ENCODE measurements around the gene AP1B1.

GRCh38 chr22:29375398-29376076 is 12.8 kb downstream of the AP1B1 start:
- TF ChIP-seq CTCF (IDR thresholded peaks at IDR 0.05; ENCODE audit: low read depth, low read length) (no peak), EZH2phosphoT487 (IDR thresholded peaks at IDR 0.05; ENCODE audit: low read depth) (no peak)

Measured in OCI-LY3 (cell line).